Activated naive CD4-positive, alpha-beta T cell treated with anti-CD3 and anti-CD28 coated beads, Interleukin-2, amount 50 U/mL, for 72 hours (primary cell): Measurements from ENCODE around the gene CDK5RAP2. TPM values are rescaled to one million over a fixed set of nuclear protein-coding genes. Genes with fewer than 3 reads are reported as not detected.
A peak's percentile ranks its signal among the peaks of the same experiment; 100 is the strongest.
"Not testable (repeated sequence)": the region's sequence is repeated elsewhere in the genome, so short reads cannot be mapped to it uniquely, and the experiment has no call there.

ENCODE experiments used
- ATAC-seq, 2 donors: fragments of 150-1000 bp; cut with Tn5 transposase; 2 replicates each; pipeline ENCODE4 v1.10.0; 2021; ENCODE audit warnings: mild to moderate bottlenecking in 2 of 2, moderate library complexity in 2 of 2
- DNase-seq, 2 donors: peaks; one replicate each; pipeline ENCODE4 v3.0.0; 2021 to 2022; ENCODE audit warnings: low spot score in 2 of 2
- H3K27ac Mint-ChIP-seq, 2 donors: one replicate each; pipeline ENCODE4 v1.8.0; 2022; ENCODE audit warnings: mild to moderate bottlenecking in 2 of 2, mixed read lengths in 2 of 2
- H3K36me3 Mint-ChIP-seq, 2 donors: one replicate each; pipeline ENCODE4 v1.8.0; 2022; ENCODE audit warnings: mixed read lengths in 2 of 2
- H3K9me3 Mint-ChIP-seq, 2 donors: one replicate each; pipeline ENCODE4 v1.8.0; 2022; ENCODE audit warnings: mixed read lengths in 2 of 2
- total RNA-seq, 2 donors: library from RNA; stranded (reverse); gene quantifications; one replicate each; pipeline ENCODE4 v1.2.3, GENCODE V29; 2022

Gene CDK5RAP2
- 100 to 1,000 TPM in 1 of 2 donors, 10 to 100 TPM in 1; 85.9 to 128 TPM for total RNA-seq

DNA sequence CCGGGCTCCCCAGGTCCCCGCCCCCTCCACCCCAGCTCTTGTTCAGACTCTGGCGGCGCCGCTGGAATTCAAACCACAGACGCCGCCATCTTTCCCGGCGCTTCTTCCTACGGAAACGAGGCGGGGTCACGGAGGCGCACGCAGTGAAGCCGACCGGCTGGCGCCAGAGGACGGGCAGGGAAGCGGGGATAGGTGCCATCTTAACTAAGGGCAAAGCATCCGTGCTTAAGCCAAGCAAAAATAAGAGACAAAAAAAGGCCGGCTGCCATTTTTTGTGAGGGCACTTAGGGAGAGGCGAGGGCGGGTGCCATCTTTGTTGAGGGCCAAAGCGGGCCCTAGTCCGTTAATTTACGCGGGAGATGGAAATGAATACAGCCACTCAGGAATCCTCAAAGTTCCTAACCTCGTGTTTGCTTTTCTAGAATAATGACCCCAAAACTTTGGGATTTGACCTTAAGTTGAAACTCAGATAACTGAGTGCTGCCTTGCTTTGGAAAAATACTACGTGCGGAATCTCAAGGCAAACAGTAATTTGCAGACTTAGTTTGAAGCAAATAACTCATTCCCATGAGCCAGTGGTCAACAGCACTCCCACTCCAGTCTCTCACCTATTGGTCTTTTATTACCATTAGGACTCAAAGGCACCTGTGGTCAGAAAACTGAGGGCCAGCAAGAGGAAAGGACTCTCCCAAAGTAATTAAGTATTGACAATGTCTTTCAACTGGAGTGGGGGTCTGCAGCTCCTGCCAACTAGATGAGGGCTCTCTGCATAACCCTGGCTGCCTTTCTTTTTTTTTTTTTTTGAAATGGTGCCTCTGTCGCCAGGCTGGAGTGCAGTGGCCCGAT lies at the start of gene CDK5RAP2:
Gene CDK5RAP2, minus strand, starts transcription at position 117 of the 846 bp plus-strand sequence. CDS start 189 bp downstream, outside the sequence.
- Mint-ChIP-seq H3K9me3 (peaks cover 0 to 7% of the 10 kb centered on the region in 2 donors), H3K27ac (peak within 1 kb of the TSS; percentile 91 to 97), H3K36me3 (peaks cover 19 to 37% of the 10 kb centered on the region in 2 donors)
- ATAC-seq: peak; percentile 98 to 99
- peak; percentile 88 to 92 for DNase-seq

GRCh38 chr9:120628925-120629497 lies 49.0 kb upstream of the CDK5RAP2 start:
- not testable (repeated sequence) for DNase-seq, ATAC-seq, H3K27ac Mint-ChIP-seq, H3K36me3 Mint-ChIP-seq, H3K9me3 Mint-ChIP-seq

- no peaks in the 10 kb centered on the region for H3K36me3 Mint-ChIP-seq
- ATAC-seq (no peak), DNase-seq (no peak)
- H3K27ac Mint-ChIP-seq: no peak overlapping the region
- no peaks in the 10 kb centered on the region for H3K9me3 Mint-ChIP-seq
Measured at GRCh38 chr9:120628207-120628924, 48.4 kb upstream of the CDK5RAP2 start.

- no peak for ATAC-seq
- Mint-ChIP-seq H3K36me3 (no peaks in the 10 kb centered on the region), H3K27ac (no peak overlapping the region)
Measured at GRCh38 chr9:120627073-120627472, 47.1 kb upstream of the CDK5RAP2 start.

GRCh38 chr9:120626512-120626911 lies 46.5 kb upstream of the CDK5RAP2 start:
- Mint-ChIP-seq H3K27ac (no peak overlapping the region), H3K9me3 (no peaks in the 10 kb centered on the region), H3K36me3 (no peaks in the 10 kb centered on the region)
- ATAC-seq (no peak), DNase-seq (no peak)

More at GRCh38 chr9:120627073-120627472, 47.1 kb upstream of the CDK5RAP2 start:
- DNase-seq: no peak
- no peaks in the 10 kb centered on the region for H3K9me3 Mint-ChIP-seq

- H3K9me3 Mint-ChIP-seq: no peaks in the 10 kb centered on the region
- no peak for DNase-seq
- no peaks in the 10 kb centered on the region for H3K36me3 Mint-ChIP-seq
- ATAC-seq: no peak
- H3K27ac Mint-ChIP-seq: no peak overlapping the region
Measured at GRCh38 chr9:120625222-120625621, 45.3 kb upstream of the CDK5RAP2 start.

GRCh38 chr9:120622790-120623189 lies 42.8 kb upstream of the CDK5RAP2 start:
- no peaks in the 10 kb centered on the region for H3K9me3 Mint-ChIP-seq
- ATAC-seq (no peak), DNase-seq (no peak)
- no peaks in the 10 kb centered on the region for H3K36me3 Mint-ChIP-seq
- no peak overlapping the region for H3K27ac Mint-ChIP-seq

GRCh38 chr9:120621941-120622340 lies 42.0 kb upstream of the CDK5RAP2 start:
- H3K27ac Mint-ChIP-seq: no peak overlapping the region
- H3K9me3 Mint-ChIP-seq: no peaks in the 10 kb centered on the region
- ATAC-seq (no peak), DNase-seq (no peak)
- H3K36me3 Mint-ChIP-seq: no peaks in the 10 kb centered on the region

DNA sequence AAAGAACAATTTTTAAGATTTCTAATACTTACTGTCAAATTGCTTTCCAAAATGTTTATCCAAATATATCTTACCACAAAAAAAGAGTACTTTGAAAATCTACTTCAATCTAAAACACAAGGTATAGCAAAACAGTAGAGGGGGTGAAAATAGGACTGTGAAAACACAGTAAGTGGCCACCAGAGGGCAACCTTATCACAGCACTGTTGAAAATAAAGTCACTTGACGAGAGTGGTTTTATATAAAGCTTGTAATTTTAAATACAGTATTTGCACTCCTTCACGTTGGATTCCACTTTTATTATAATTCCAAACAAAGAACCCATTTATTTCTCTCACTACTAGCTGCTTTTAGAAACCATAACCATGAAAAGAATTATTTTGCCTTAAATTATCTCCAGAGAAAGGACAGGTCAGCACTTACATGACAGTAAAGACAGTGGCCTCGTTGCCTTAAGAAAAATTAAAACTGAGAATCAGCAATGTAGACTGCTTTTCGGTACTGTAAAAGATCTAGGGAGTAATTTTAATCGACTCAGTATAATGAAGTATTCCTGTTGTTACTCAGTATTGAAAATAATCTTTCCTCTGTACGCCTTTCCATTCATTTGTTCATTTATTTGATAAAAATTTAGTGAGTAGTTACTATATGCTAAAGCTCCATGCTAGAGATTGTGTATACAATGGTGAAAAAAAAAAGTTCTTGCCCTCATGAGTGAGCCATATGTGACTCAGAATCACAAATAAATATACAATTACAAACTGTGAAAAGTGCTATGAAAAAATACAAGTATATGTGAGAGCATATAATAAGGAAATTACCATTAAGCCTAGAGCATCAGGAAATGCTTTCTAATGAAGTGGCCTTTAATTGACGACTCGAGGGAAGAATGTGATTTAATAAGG lies 40.0 kb upstream of the CDK5RAP2 start:
- Mint-ChIP-seq H3K36me3 (no peaks in the 10 kb centered on the region), H3K27ac (no peak overlapping the region), H3K9me3 (no peaks in the 10 kb centered on the region)
- ATAC-seq: peak; percentile 76 to 84
- DNase-seq: peak in 1 of 2 donors; percentile 47

- Mint-ChIP-seq H3K36me3 (no peaks in the 10 kb centered on the region), H3K27ac (no peak overlapping the region), H3K9me3 (no peaks in the 10 kb centered on the region)
- ATAC-seq: no peak
- DNase-seq: no peak
Measured at GRCh38 chr9:120616966-120617935, 37.3 kb upstream of the CDK5RAP2 start.

GRCh38 chr9:120612218-120612617 lies 32.3 kb upstream of the CDK5RAP2 start:
- Mint-ChIP-seq H3K27ac (no peak overlapping the region), H3K36me3 (peaks cover 0 to 4% of the 10 kb centered on the region in 2 donors), H3K9me3 (no peaks in the 10 kb centered on the region)
- ATAC-seq: no peak
- DNase-seq: no peak

GRCh38 chr9:120611690-120612068 lies 31.7 kb upstream of the CDK5RAP2 start:
- H3K9me3 Mint-ChIP-seq: no peaks in the 10 kb centered on the region
- ATAC-seq (no peak), DNase-seq (no peak)
- no peak overlapping the region for H3K27ac Mint-ChIP-seq
- H3K36me3 Mint-ChIP-seq: peaks cover 0 to 4% of the 10 kb centered on the region in 2 donors

DNA sequence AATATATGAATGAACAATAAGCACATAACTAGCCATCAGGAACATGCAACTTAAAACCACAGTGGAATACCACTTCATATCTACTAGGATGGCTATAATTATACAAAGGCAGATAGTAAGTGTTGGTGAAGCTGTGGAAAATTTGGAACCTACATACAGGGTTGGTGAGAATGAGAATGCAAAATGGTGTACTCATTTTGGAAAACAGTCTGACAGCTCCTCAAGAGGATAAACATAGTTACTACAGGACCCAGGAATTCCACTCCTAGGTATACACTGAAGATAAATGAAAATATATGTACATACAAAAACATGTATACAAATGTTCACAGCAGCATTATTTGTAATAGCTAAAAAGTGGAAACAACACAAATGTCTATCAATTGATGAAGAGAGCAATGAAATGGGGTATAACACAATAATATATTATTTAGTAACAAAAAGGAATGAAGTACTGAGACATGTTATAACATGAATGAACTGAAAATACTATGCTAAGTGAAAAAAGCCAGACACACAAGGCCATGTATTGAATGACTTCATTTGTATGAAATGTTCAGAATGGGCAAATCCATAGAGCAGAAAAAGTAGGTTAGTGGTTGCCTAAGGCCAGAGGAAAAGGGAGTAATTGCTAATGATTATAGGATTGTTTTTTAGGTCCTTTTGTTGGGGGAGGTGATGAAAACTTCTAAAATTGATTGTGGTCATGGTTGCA lies 31.2 kb upstream of the CDK5RAP2 start:
- no peak overlapping the region for H3K27ac Mint-ChIP-seq
- H3K9me3 Mint-ChIP-seq: no peaks in the 10 kb centered on the region
- DNase-seq: no peak
- no peak for ATAC-seq
- peaks cover 0 to 4% of the 10 kb centered on the region in 2 donors for H3K36me3 Mint-ChIP-seq

DNA sequence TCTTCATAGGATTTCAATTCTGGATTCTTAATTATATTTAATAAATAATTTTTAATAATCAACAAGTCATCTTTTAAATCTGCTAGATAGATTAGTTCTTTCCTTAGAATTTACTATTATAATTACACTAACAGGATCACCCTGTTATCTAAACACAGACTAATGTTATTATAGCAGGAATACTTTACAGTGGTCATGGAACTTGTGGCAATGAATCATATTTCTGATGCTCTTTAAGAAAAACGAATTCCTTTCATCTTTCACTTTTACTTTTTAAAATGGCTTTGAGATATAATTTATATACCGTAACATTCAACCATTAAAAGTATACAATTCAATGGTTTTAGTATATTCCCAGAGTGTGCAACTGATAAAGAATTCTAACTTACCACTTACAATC lies 29.7 kb upstream of the CDK5RAP2 start:
- Mint-ChIP-seq H3K9me3 (no peaks in the 10 kb centered on the region), H3K27ac (no peak overlapping the region), H3K36me3 (peaks cover 0 to 12% of the 10 kb centered on the region in 2 donors)
- ATAC-seq (no peak), DNase-seq (no peak)

DNA sequence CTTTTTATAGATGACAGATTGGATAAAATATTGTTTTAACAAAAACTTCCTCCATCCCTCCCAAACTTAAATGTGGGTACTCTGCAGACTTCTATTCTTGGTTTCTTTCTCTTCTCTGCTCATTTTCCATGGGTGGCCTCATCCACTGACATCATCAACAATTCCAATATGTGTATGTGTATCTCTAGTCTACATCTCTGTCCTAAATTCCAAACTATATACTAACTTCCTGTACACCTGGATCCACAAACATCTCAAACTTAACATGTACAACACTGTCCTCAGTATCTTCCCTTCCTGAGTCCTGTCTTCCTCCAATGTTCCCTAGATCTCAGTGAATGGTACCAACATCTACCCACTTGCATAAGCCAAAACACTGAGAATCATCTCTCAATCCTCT lies 28.5 kb upstream of the CDK5RAP2 start:
- H3K9me3 Mint-ChIP-seq: no peaks in the 10 kb centered on the region
- H3K27ac Mint-ChIP-seq: no peak overlapping the region
- no peak for ATAC-seq
- no peak for DNase-seq
- H3K36me3 Mint-ChIP-seq: peaks cover 0 to 13% of the 10 kb centered on the region in 2 donors
